Measurements from ENCODE around the gene BUB1B.
"Not testable (repeated sequence)": the region's sequence is repeated elsewhere in the genome, so short reads cannot be mapped to it uniquely, and the experiment has no call there.

Gene BUB1B

GRCh38 chr15:40133544-40133943 is 27.3 kb upstream of the BUB1B start:
- TF ChIP-seq CTCF (IDR thresholded peaks at IDR 0.05; ENCODE audit: insufficient read depth, missing control alignments): no peak
- FAIRE-seq (no peak), DNase-seq (ENCODE audit: insufficient read length, low spot score) (no peak)

DNA sequence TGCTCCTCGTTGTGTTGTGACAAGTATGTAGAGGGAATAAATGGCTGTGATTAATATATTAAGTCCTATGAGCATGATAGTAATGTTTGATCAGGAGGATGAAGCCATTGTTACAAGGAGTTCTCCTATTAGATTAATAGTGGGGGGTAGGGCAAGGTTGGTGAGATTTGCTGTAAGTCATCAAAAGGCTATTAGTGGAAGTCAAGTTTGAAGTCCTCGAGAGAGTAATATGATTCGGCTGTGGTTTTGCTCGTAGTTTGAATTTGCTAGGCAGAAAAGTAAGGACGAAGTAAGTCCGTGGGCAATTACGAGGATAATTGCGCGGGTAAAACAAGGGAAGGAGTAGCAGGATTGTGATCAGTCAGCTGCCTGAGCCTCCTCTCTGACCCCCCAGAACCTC is 26.0 kb upstream of the BUB1B start:
- FAIRE-seq (no peak), DNase-seq (ENCODE audit: insufficient read length, low spot score) (no peak)
- TF ChIP-seq CTCF (IDR thresholded peaks at IDR 0.05; ENCODE audit: insufficient read depth, missing control alignments): no peak

GRCh38 chr15:40135846-40136450 is 24.9 kb upstream of the BUB1B start:
- not testable (repeated sequence) for DNase-seq (ENCODE audit: insufficient read length, low spot score); FAIRE-seq

GRCh38 chr15:40136470-40137302 is 24.2 kb upstream of the BUB1B start:
- FAIRE-seq (no peak), DNase-seq (ENCODE audit: insufficient read length, low spot score) (no peak)
- TF ChIP-seq CTCF (IDR thresholded peaks at IDR 0.05; ENCODE audit: insufficient read depth, missing control alignments): no peak

DNA sequence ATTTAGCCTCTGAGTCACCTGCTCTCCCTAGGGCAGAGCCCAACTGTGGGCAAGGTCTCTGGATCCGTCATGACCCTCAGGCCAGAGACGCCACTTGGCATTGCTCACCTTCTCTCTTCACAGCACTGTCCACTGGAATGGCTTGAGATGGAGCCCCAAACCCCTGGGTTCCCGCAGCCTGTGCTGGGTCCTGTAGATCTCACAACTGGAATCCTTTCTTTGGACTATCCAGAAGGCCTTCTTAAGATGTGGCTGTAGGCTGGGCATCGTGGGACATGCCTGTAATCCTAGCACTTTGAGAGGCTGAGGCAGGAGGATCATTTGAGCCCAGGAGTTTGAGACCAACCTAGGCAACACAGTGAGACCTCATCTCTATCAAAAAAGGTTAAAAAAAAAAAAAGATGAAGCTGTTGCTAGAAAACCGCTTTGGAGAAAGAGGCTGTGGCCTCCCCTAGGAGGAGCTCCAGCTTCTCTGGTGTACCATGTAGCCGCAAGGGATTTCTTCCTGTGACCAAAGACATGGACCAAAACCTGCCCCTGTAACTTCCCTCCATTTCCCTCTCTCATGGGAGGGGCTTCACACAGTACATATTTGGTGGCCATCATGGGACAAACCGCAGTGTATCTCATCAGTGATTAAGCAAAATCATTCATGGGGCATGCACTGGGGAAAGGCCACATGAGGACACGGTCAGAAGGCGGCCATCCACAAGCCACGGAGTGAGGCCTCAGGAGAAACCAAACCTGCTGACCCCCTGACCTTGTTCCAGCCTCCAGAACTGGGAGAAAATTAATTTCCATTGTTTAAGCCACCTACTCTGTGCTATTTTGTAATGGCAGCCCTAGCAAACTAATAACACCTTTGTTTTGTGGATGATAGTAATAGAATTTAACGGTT is 23.3 kb upstream of the BUB1B start:
- FAIRE-seq: no peak
- no peak for DNase-seq (ENCODE audit: insufficient read length, low spot score)
- TF ChIP-seq CTCF (IDR thresholded peaks at IDR 0.05; ENCODE audit: insufficient read depth, missing control alignments): no peak

- not testable (repeated sequence) for DNase-seq (ENCODE audit: insufficient read length, low spot score); FAIRE-seq
These were observed 22.7 kb upstream of the BUB1B start for GRCh38 chr15:40138201-40138570.

DNA sequence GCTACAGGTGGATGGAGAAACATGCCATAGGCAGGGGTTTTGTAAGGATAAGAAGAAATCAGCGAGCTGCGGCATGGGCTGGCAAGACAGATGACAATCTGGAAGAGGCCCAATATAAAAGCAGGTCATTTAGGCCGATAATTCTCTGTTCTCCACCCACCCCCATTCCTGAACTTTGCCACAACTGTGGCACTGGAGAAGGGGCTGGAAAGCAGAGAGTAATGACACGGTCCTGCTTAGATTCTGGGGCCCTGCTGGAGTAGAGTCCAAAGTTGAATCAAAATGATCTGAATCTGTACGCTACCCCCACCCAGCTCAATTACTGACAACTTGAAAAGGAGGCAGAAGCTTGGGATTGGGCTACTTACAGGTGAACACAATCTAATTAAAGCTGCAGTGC is 18.4 kb upstream of the BUB1B start:
- DNase-seq (ENCODE audit: insufficient read length, low spot score) (no peak), FAIRE-seq (no peak)
- TF ChIP-seq CTCF (IDR thresholded peaks at IDR 0.05; ENCODE audit: insufficient read depth, missing control alignments): no peak

GRCh38 chr15:40146037-40146436 is 14.8 kb upstream of the BUB1B start:
- no peak for DNase-seq (ENCODE audit: insufficient read length, low spot score)
- no peak for FAIRE-seq
- no peak for TF ChIP-seq CTCF (IDR thresholded peaks at IDR 0.05; ENCODE audit: insufficient read depth, missing control alignments)
